Upper lobe of right lung (tissue), 1 donor: Measurements from ENCODE around the gene COPB1. TPM values are rescaled to one million over a fixed set of nuclear protein-coding genes. Genes with fewer than 3 reads are reported as not detected.

Experiments used
- ATAC-seq: fragments of 200-7000 bp; cut with Tn5 transposase; one replicate; pipeline ENCODE4 v1.9.1; 2020; ENCODE audit warnings: mild to moderate bottlenecking, moderate library complexity
- DNase-seq: peaks from one replicate; pipeline ENCODE4 v3.0.0-alpha.2; 2020
- H3K27ac ChIP-seq: fragments of 200-600 bp; one replicate; pipeline ENCODE4 v1.8.0; 2022
- H3K27me3 ChIP-seq: fragments of 200-600 bp; one replicate; pipeline ENCODE4 v1.8.0; 2022; ENCODE audit warnings: mild to moderate bottlenecking
- H3K36me3 ChIP-seq: fragments of 200-600 bp; one replicate; pipeline ENCODE4 v1.8.0; 2022
- H3K4me1 ChIP-seq: fragments of 200-600 bp; one replicate; pipeline ENCODE4 v1.8.0; 2022
- H3K4me3 ChIP-seq: fragments of 200-600 bp; one replicate; pipeline ENCODE4 v1.8.0; 2022; ENCODE audit warnings: mild to moderate bottlenecking
- H3K9me3 ChIP-seq: fragments of 200-600 bp; one replicate; pipeline ENCODE4 v1.8.0; 2022
- intact Hi-C: fragments of 100-400 bp; cut with DNase I; formaldehyde crosslinking; loops from one replicate; pipeline ENCODE4 v1.11.0; 2022
- total RNA-seq: library from RNA; stranded (reverse); fragmentation: NEBNext Ultra II Directional; extraction: Animal tissue kit (Norgen Biotek cat#: 25700); gene quantifications from one replicate; pipeline ENCODE4 v1.2.1, GENCODE V29; 2021
- TF ChIP-seq, protein P1 (sequence below): fragments of 200-600 bp; IDR thresholded peaks from one replicate; pipeline ENCODE4 v1.8.0; 2022; ENCODE audit warnings: antibody characterized with exemption
- donor health status: DM: no; HTN: yes; CAD: no; lungs with severe emphysema.

Gene COPB1
- total RNA-seq, 1 donor from 2014 or later, result 84.5 TPM

DNA sequence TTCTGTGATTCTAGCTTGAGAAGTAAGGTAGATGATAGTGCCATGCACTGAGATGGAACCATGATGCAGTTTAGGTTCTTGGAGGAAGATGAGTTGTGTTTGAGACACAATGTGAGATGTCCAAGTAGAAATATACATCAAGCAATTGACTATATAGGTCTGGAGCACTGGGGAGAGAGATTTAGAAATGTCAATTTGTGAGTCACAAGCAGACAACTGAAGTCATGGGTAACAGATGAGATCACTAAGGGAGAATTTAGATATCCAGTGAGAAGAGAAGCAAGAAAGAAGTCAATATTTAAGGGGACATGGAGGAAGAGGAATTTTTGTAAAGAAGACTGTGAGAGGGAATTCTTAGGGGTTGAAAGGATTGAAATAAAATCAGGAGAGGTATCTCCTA is 75.5 kb downstream of the COPB1 start:
- DNase-seq (no peak), ATAC-seq (no peak)
- no peaks in the 10 kb centered on the region for H3K36me3 ChIP-seq
- H3K27me3 ChIP-seq, result no peaks in the 10 kb centered on the region
- H3K4me3 ChIP-seq, result no peak overlapping the region
- TF ChIP-seq, protein P1, sequence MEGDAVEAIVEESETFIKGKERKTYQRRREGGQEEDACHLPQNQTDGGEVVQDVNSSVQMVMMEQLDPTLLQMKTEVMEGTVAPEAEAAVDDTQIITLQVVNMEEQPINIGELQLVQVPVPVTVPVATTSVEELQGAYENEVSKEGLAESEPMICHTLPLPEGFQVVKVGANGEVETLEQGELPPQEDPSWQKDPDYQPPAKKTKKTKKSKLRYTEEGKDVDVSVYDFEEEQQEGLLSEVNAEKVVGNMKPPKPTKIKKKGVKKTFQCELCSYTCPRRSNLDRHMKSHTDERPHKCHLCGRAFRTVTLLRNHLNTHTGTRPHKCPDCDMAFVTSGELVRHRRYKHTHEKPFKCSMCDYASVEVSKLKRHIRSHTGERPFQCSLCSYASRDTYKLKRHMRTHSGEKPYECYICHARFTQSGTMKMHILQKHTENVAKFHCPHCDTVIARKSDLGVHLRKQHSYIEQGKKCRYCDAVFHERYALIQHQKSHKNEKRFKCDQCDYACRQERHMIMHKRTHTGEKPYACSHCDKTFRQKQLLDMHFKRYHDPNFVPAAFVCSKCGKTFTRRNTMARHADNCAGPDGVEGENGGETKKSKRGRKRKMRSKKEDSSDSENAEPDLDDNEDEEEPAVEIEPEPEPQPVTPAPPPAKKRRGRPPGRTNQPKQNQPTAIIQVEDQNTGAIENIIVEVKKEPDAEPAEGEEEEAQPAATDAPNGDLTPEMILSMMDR, result no peak
- H3K27ac ChIP-seq, result no peak overlapping the region
- intact Hi-C loops, result no loop called here
- peaks cover 18% of the 10 kb centered on the region for H3K4me1 ChIP-seq
- H3K9me3 ChIP-seq, result no peaks in the 10 kb centered on the region

DNA sequence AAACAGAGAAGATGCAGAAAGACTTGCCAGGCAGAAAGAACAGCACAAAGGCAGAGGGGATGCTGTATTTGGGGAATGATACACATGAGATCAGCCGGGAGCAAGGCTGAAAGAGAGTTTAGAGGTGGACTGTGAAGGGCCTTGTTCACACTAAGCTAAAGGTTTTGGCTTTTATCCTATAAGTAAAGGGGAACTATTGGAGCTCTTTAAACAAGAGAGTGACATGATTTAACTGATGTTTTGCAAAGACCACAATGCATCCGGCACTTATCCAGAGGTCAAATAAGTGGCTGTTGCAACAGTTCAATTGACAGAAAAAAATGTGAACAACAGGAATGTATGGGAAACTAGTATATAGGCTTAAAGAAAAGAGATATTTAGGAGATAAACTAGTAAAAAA is 76.0 kb downstream of the COPB1 start:
- Histone ChIP-seq H3K4me1 (peaks cover 18% of the 10 kb centered on the region), H3K9me3 (no peaks in the 10 kb centered on the region), H3K36me3 (no peaks in the 10 kb centered on the region), H3K27ac (no peak overlapping the region), H3K4me3 (no peak overlapping the region), H3K27me3 (no peaks in the 10 kb centered on the region)
- TF ChIP-seq, protein P1, result no peak
- ATAC-seq (no peak), DNase-seq (no peak)
- intact Hi-C loops, result no loop called here

DNA sequence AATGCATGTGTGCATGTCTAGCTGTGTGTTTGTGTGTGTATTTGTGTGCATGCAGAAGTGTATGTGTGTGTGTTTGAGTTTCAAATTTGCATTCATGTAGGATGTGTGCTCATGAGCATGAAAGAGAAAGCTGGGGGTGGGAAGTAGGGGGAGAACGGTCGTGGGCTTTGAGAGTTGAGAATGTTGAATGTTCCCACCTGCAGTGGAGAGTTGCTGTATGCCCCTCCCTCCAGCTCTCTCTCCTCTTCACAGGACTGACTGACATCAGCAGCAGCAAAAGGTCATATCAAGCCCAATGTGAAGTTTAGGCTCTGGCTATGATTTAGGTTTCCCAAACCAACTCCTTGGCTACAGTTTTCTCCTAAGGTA is 76.8 kb downstream of the COPB1 start:
- H3K9me3 ChIP-seq, result no peaks in the 10 kb centered on the region
- H3K4me1 ChIP-seq, result peaks cover 18% of the 10 kb centered on the region
- no peak overlapping the region for H3K27ac ChIP-seq
- intact Hi-C loops, result no loop called here
- DNase-seq, result no peak
- peak; percentile 10 for ATAC-seq
- no peak overlapping the region for H3K4me3 ChIP-seq
- H3K36me3 ChIP-seq, result no peaks in the 10 kb centered on the region
- TF ChIP-seq, protein P1, result no peak
- H3K27me3 ChIP-seq, result no peaks in the 10 kb centered on the region

DNA sequence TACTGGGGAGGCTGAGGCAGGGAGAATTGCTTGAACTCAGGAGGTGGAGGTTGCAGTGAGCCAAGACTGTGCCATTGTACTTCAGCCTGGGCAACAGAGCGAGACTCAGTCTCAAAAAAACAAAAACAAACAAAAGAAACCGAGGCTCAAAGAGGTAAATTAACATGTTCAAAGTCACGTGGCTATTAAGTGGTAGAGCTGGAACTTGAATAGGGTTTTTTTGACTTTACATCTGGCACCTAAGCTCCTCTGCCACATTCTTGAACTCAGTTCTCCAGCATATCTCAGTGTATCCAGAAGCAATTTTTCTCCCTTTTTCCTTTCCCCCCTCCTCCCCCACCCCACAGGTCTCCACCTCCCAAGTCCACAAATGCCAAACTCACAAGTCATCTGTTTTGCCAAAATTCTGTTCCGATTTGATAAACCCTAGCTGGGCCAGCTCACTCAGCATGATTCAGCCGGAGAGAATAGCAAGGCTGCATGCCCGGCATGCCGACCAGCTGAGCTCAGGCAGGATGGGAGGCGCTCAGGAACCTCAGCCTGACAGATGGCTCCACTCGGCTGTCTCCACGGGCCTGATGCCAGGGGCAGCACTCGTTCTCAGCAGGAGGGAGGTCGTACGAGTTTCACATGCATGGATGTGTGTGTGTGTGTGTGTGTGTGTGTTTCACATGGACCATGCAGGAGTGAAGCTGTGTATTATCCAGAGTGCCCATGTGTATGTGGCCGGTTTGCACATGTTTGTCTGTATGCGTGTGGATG is 77.4 kb downstream of the COPB1 start:
- Histone ChIP-seq H3K27me3 (no peaks in the 10 kb centered on the region), H3K9me3 (no peaks in the 10 kb centered on the region), H3K27ac (no peak overlapping the region), H3K36me3 (no peaks in the 10 kb centered on the region), H3K4me3 (no peak overlapping the region), H3K4me1 (peaks cover 23% of the 10 kb centered on the region)
- DNase-seq (peak; percentile 81), ATAC-seq (peak; percentile 94)
- intact Hi-C loops, result no loop called here
- TF ChIP-seq, protein P1, result no peak

DNA sequence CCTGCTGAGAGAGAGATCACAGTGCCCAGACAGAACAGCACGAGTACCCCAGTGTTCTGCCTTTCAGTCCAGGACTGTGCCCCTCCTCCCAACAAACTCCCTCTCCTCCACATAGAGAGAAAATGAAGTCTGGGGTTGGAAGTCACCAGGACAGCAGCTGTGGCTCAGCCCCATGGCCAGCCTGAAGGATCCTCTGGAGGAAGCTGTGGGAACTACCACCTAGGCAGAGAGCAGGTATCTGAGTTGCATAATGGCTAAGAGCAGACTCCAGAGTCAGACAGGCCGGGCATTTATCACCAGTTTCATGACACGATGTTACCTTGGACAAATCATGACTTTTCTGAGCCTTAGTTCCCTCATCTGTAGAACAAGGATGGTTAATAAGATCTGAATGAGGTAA is 79.4 kb downstream of the COPB1 start:
- Histone ChIP-seq H3K27ac (no peak overlapping the region), H3K36me3 (no peaks in the 10 kb centered on the region), H3K9me3 (no peaks in the 10 kb centered on the region), H3K4me3 (no peak overlapping the region), H3K4me1 (peaks cover 25% of the 10 kb centered on the region), H3K27me3 (no peaks in the 10 kb centered on the region)
- intact Hi-C loops, result no loop called here
- no peak for DNase-seq
- no peak for ATAC-seq
- TF ChIP-seq, protein P1, result no peak
